ENCODE measurements around the gene RBFOX2. TPM values are rescaled to one million over a fixed set of nuclear protein-coding genes. Genes with fewer than 3 reads are reported as not detected.
"Not testable (repeated sequence)": the region's sequence is repeated elsewhere in the genome, so short reads cannot be mapped to it uniquely, and the experiment has no call there.

Gene RBFOX2
- total RNA-seq, 1 donor from 2014 or later, result 58.1 TPM

DNA sequence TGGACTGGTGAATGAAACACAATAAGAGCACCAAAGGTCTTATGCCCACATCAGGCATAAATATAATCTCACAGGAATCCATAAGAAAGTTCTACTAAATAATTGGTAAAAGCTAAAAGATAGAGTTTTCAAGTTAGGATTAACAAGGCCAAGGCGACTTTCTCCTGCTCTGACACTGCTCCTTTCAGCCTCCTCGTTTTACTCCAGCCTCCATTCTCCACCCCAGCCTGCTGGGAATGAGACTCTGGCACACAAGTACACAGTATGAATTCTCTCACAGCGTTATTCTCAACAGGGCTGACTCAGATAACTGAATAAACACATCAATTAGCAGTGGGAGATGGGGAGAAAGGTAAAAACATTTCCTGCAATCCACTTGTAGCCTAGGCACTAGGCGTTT is 216.0 kb downstream of the RBFOX2 start:
- DNase-seq (ENCODE audit: low spot score in 2 of 2), result no peak
- Histone ChIP-seq H3K9me3 (peaks cover 0 to 10% of the 10 kb centered on the region in 2 donors), H3K36me3 (peaks cover 8 to 20% of the 10 kb centered on the region in 2 donors), H3K27me3 (no peaks in the 10 kb centered on the region), H3K4me1 (no peaks in the 10 kb centered on the region), H3K4me3 (no peak overlapping the region), H3K27ac (no peak overlapping the region)
- TF ChIP-seq, protein P1, sequence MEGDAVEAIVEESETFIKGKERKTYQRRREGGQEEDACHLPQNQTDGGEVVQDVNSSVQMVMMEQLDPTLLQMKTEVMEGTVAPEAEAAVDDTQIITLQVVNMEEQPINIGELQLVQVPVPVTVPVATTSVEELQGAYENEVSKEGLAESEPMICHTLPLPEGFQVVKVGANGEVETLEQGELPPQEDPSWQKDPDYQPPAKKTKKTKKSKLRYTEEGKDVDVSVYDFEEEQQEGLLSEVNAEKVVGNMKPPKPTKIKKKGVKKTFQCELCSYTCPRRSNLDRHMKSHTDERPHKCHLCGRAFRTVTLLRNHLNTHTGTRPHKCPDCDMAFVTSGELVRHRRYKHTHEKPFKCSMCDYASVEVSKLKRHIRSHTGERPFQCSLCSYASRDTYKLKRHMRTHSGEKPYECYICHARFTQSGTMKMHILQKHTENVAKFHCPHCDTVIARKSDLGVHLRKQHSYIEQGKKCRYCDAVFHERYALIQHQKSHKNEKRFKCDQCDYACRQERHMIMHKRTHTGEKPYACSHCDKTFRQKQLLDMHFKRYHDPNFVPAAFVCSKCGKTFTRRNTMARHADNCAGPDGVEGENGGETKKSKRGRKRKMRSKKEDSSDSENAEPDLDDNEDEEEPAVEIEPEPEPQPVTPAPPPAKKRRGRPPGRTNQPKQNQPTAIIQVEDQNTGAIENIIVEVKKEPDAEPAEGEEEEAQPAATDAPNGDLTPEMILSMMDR (IDR thresholded peaks at IDR 0.05), result no peak
- intact Hi-C loops (cut with DNase I), result no loop called here

DNA sequence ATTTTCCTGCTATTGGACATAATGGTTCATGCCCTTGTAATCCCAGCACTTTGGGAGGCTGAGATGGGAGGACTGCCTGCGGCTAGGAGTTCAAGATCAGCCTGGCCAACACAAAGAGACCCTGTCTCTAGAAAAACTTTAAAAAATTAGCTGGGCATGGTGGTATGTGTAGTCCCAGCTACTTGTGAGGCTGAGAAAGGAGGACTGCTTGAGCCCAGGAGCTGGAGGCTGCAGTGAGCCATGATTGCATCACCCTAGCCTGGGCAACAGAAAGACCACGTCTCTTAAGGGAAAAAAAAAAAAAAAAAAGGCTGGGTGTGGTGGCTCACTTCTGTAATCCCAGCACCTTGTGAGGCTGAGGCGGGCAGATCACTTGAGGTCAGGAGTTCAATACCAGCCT is 217.0 kb downstream of the RBFOX2 start:
- Histone ChIP-seq H3K4me3 (no peak overlapping the region), H3K27me3 (no peaks in the 10 kb centered on the region), H3K4me1 (no peaks in the 10 kb centered on the region), H3K36me3 (peaks cover 8 to 24% of the 10 kb centered on the region in 2 donors), H3K9me3 (peaks cover 0 to 10% of the 10 kb centered on the region in 2 donors), H3K27ac (no peak overlapping the region)
- no peak for DNase-seq (ENCODE audit: low spot score in 2 of 2)
- intact Hi-C loops (cut with DNase I), result no loop called here
- TF ChIP-seq, protein P1 (IDR thresholded peaks at IDR 0.05), result no peak

DNA sequence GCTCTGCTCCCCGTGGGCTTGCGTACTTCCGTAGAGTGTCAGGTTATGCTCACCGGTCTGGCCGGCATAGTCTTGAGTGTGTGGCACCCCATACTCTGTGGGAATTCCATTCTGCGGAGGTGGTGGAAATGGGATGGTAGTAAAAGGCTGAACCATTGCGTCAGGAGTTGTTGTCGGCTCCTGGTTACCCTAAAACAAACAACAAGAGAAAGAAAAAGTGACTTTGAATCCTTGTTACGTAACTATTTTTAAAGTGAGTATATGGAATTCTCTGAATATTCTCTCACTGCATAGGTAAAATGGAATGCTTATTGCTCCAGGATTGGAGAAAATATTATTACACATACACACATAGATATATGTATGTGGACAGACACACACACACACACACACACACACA is 218.8 kb downstream of the RBFOX2 start:
- TF ChIP-seq, protein P1 (IDR thresholded peaks at IDR 0.05), result no peak
- peaks cover 0 to 10% of the 10 kb centered on the region in 2 donors for H3K9me3 ChIP-seq
- no peaks in the 10 kb centered on the region for H3K4me1 ChIP-seq
- H3K27ac ChIP-seq, result no peak overlapping the region
- no peaks in the 10 kb centered on the region for H3K27me3 ChIP-seq
- intact Hi-C loops (cut with DNase I), result no loop called here
- H3K36me3 ChIP-seq, result peaks cover 8 to 28% of the 10 kb centered on the region in 2 donors
- no peak for DNase-seq (ENCODE audit: low spot score in 2 of 2)
- H3K4me3 ChIP-seq, result no peak overlapping the region

DNA sequence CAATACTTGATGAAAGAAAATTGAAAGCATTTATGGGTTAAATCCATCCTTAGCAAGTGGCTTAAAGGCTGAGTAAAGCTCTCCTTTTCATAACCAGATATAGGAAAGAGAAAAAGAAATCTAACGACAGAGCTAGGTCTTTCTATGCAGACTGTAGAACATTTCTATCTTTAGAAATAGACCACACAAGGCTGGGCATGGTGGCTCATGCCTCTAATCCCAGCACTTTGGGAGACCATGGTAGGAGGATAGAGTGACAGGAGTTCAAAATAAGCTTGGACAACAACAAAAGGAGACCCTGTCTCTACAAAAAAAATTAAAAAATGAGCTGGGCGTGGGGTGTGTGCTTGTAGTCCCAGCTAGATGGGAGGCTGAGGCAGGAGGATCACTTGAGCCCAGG is 220.2 kb downstream of the RBFOX2 start:
- H3K36me3 ChIP-seq, result peaks cover 8 to 34% of the 10 kb centered on the region in 2 donors
- H3K4me3 ChIP-seq, result no peak overlapping the region
- intact Hi-C loops (cut with DNase I), result no loop called here
- no peak for DNase-seq (ENCODE audit: low spot score in 2 of 2)
- H3K27ac ChIP-seq, result no peak overlapping the region
- no peaks in the 10 kb centered on the region for H3K4me1 ChIP-seq
- no peaks in the 10 kb centered on the region for H3K27me3 ChIP-seq
- TF ChIP-seq, protein P1 (IDR thresholded peaks at IDR 0.05), result no peak
- peaks cover 0 to 10% of the 10 kb centered on the region in 2 donors for H3K9me3 ChIP-seq

DNA sequence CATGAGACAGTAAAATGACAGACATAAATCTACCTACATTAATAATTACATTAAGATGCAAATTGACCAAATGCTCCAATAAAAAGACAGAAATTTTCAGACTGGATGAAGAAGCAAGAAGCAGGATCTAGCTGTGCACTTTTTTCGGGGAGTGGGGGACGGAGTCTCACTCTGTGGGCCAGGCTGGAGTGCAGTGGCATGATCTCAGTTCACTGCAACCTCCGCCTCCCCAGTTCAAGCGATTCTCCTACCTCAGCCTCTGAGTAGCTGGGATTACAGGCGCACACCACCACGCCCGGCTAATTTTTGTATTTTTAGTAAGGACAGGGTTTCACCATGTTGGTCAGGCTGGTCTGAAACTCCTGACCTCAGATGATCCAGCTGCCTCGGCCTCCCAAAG is 222.0 kb downstream of the RBFOX2 start:
- H3K4me1 ChIP-seq; H3K27me3 ChIP-seq; H3K4me3 ChIP-seq; H3K9me3 ChIP-seq; H3K27ac ChIP-seq; intact Hi-C loops (cut with DNase I); DNase-seq (ENCODE audit: low spot score in 2 of 2): not testable (repeated sequence)
- H3K36me3 ChIP-seq, result peaks cover 8 to 34% of the 10 kb centered on the region in 2 donors

DNA sequence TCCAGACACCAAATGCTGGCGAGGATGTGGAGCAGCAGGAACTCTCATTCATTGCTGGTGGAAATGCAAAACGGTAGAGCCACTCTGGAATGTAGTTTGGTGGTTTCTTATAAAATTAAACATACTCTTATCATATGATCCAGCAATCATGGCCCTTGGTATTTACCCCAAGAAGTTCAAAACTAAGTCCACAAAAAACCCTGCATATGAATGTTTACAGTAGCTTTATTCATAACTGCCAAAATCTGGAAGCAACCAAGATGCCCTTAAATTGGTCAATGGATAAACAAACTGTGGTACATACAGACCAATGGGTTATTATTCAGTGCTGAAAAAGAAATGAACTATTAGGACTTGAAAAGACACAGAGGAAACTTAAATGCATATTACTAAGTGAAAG is 223.2 kb downstream of the RBFOX2 start:
- H3K9me3 ChIP-seq, result no peaks in the 10 kb centered on the region
- intact Hi-C loops (cut with DNase I), result no loop called here
- H3K36me3 ChIP-seq, result peaks cover 8 to 34% of the 10 kb centered on the region in 2 donors
- TF ChIP-seq, protein P1 (IDR thresholded peaks at IDR 0.05), result no peak
- H3K27me3 ChIP-seq, result no peaks in the 10 kb centered on the region
- DNase-seq (ENCODE audit: low spot score in 2 of 2), result no peak
- H3K27ac ChIP-seq, result no peak overlapping the region
- H3K4me3 ChIP-seq, result no peak overlapping the region
- H3K4me1 ChIP-seq, result no peaks in the 10 kb centered on the region

Measured in ascending aorta (tissue), 2 donors.